ENCODE data around the gene HACD2.

HACD2 gene

GRCh38 chr3:123568875-123569274, 16.0 kb downstream of the HACD2 start:
- Mint-ChIP-seq H3K9me3 (no peaks in the 10 kb centered on the region), H3K4me3 (no peak overlapping the region), H3K4me1 (peaks cover 22% of the 10 kb centered on the region), H3K36me3 (ENCODE audit: low read depth) (peaks cover 8% of the 10 kb centered on the region), H3K27me3 (no peaks in the 10 kb centered on the region), H3K27ac (no peak overlapping the region)
- ATAC-seq (no peak), DNase-seq (no peak)

DNA sequence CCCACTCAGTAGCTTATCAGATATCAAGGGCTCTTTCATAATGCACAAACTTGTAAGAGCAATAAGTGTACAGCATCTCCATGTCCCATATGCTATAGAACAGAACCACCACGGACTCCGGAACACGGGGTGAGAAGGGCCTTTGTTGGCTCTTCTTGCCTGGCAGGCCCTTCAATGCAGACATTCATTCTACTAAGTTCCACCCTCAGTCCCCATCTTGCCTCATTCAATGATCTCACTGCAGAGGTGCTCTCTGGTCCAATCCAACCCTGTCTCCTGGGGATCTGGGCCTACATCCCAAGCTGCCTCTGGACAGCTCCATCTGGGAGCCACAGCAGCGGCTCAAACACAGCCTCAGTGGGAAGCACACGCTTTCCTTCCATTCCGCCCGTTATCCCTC, 16.8 kb downstream of the HACD2 start:
- no peak for ATAC-seq
- H3K36me3 Mint-ChIP-seq (ENCODE audit: low read depth) = peaks cover 11% of the 10 kb centered on the region
- H3K4me3 Mint-ChIP-seq = no peak overlapping the region
- H3K27me3 Mint-ChIP-seq = no peaks in the 10 kb centered on the region
- no peak for DNase-seq
- H3K4me1 Mint-ChIP-seq = peaks cover 21% of the 10 kb centered on the region
- H3K27ac Mint-ChIP-seq = no peak overlapping the region
- H3K9me3 Mint-ChIP-seq = no peaks in the 10 kb centered on the region

DNA sequence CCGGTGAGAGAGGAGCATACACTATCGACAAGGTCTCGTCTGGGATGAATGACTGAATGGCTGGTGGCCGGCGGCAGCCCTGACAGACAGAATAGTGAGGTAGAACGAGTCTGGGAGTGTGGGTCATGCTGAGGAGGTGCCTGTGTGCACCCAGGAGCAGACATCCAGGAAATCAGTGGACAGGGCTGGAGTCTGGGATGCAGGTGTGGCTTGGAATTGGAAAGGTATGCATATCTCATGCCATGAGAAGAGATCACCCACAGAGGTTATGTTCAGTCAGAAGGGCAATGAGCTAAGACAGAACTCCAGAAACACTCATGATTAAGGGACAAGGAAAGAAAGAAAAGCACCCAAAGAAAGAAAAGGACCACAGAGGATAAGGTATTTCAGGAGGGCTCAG, 20.8 kb downstream of the HACD2 start:
- no peaks in the 10 kb centered on the region for H3K9me3 Mint-ChIP-seq
- peaks cover 13% of the 10 kb centered on the region for H3K4me1 Mint-ChIP-seq
- ATAC-seq = no peak
- H3K27ac Mint-ChIP-seq = no peak overlapping the region
- DNase-seq = no peak
- H3K36me3 Mint-ChIP-seq (ENCODE audit: low read depth) = peaks cover 8% of the 10 kb centered on the region
- no peaks in the 10 kb centered on the region for H3K27me3 Mint-ChIP-seq
- H3K4me3 Mint-ChIP-seq = no peak overlapping the region

- no peaks in the 10 kb centered on the region for H3K27me3 Mint-ChIP-seq
- H3K27ac Mint-ChIP-seq = no peak overlapping the region
- peaks cover 2% of the 10 kb centered on the region for H3K36me3 Mint-ChIP-seq (ENCODE audit: low read depth)
- DNase-seq (no peak), ATAC-seq (no peak)
- no peaks in the 10 kb centered on the region for H3K9me3 Mint-ChIP-seq
- H3K4me1 Mint-ChIP-seq = peaks cover 13% of the 10 kb centered on the region
- H3K4me3 Mint-ChIP-seq = no peak overlapping the region
These were observed 22.3 kb downstream of the HACD2 start for GRCh38 chr3:123562547-123562946.

DNA sequence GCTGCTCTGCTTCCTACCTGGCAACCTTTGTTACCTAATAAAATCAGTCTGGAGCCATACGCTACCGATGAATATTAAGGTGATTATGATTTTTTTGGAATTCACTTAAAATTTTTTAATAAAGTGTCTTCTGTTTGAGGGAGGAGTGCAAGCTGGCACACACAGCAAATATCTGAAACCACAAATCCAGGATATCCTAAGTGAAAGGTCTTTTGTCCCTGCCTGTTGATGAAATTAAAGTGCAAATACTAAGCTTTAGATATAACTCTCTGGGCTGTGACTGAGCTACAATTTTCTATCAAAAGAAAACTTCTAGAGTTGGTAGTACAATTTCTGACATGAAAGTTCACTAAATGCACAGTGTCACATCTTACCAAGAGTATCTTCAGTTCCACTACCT, 23.7 kb downstream of the HACD2 start:
- peaks cover 9% of the 10 kb centered on the region for H3K36me3 Mint-ChIP-seq (ENCODE audit: low read depth)
- no peak for DNase-seq
- H3K27me3 Mint-ChIP-seq = no peaks in the 10 kb centered on the region
- H3K4me3 Mint-ChIP-seq = no peak overlapping the region
- H3K9me3 Mint-ChIP-seq = no peaks in the 10 kb centered on the region
- H3K4me1 Mint-ChIP-seq = peaks cover 13% of the 10 kb centered on the region
- ATAC-seq = no peak
- no peak overlapping the region for H3K27ac Mint-ChIP-seq

DNA sequence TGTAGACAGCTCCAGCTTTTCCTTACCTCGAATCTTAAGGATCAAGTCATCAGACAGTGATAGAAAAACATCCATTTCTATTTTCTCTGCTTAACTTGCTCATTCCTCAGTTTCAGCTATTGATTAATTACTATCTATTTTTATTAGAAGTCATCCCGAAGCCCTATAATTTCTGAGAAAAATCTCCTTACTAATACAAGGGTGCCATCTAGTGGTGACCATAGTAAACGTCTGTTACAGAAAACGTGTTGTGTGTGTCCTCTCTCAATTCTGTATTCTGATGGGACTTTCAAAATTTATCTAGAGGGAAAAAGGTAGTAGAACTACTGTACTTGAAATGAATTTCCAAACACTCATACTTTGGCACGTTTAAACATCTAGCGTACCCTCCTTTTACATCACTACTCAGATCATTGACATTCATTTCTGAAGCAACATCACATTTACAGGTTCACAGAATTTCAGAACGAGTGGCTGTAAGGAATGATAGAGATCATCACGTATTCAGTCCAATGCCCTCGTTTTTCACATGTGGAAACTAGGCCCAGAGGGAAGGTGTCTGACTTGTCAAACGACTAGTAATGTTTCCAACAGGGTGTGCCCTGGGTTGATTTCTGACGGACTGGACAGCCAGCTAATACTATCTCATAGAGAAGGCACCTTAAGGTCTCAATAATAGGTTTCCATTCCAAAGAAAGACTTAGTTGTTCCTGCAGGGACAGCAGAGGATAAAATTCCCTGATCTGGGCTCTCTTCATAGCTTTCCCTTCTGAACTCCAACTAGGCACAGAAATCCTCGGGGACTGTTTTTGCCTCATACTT, 25.6 kb downstream of the HACD2 start:
- H3K27me3 Mint-ChIP-seq = no peaks in the 10 kb centered on the region
- DNase-seq (no peak), ATAC-seq (no peak)
- H3K27ac Mint-ChIP-seq = no peak overlapping the region
- H3K4me3 Mint-ChIP-seq = no peak overlapping the region
- peaks cover 8% of the 10 kb centered on the region for H3K9me3 Mint-ChIP-seq
- peaks cover 13% of the 10 kb centered on the region for H3K4me1 Mint-ChIP-seq
- peaks cover 24% of the 10 kb centered on the region for H3K36me3 Mint-ChIP-seq (ENCODE audit: low read depth)

- ATAC-seq (no peak), DNase-seq (no peak)
- Mint-ChIP-seq H3K4me1 (peaks cover 3% of the 10 kb centered on the region), H3K36me3 (ENCODE audit: low read depth) (peaks cover 37% of the 10 kb centered on the region), H3K27ac (no peak overlapping the region), H3K9me3 (peaks cover 8% of the 10 kb centered on the region), H3K4me3 (no peak overlapping the region), H3K27me3 (no peaks in the 10 kb centered on the region)
These were observed 31.3 kb downstream of the HACD2 start for GRCh38 chr3:123553536-123553935.

DNA sequence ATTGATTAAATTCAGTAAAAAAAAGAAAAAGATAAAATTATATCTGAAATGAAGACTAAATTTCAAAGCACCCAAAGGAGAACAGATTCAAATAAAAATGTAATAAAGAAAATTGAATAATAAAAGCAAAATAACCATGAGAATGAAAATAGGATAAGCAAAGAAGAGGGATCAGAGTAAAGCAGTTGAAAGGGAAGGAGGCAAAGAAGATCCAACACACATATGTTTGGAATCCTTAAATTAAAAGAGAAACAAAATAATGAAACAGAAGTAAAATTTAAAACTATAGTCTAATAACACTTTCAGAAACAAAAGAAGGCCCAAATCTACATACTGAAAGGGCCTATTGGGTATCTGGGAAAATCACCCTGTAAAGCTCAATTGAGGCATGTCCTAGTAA, 32.1 kb downstream of the HACD2 start:
- peaks cover 8% of the 10 kb centered on the region for H3K9me3 Mint-ChIP-seq

GRCh38 chr3:123552095-123552714, 32.6 kb downstream of the HACD2 start:
- H3K27ac Mint-ChIP-seq = no peak overlapping the region
- peaks cover 3% of the 10 kb centered on the region for H3K4me1 Mint-ChIP-seq
- H3K9me3 Mint-ChIP-seq = peaks cover 8% of the 10 kb centered on the region

More for the DNA sequence above, 32.1 kb downstream of the HACD2 start:
- DNase-seq = no peak
- no peak for ATAC-seq
- H3K4me1 Mint-ChIP-seq = peaks cover 3% of the 10 kb centered on the region
- no peak overlapping the region for H3K4me3 Mint-ChIP-seq
- H3K27ac Mint-ChIP-seq = no peak overlapping the region
- H3K36me3 Mint-ChIP-seq (ENCODE audit: low read depth) = peaks cover 37% of the 10 kb centered on the region
- H3K27me3 Mint-ChIP-seq = no peaks in the 10 kb centered on the region

DNA sequence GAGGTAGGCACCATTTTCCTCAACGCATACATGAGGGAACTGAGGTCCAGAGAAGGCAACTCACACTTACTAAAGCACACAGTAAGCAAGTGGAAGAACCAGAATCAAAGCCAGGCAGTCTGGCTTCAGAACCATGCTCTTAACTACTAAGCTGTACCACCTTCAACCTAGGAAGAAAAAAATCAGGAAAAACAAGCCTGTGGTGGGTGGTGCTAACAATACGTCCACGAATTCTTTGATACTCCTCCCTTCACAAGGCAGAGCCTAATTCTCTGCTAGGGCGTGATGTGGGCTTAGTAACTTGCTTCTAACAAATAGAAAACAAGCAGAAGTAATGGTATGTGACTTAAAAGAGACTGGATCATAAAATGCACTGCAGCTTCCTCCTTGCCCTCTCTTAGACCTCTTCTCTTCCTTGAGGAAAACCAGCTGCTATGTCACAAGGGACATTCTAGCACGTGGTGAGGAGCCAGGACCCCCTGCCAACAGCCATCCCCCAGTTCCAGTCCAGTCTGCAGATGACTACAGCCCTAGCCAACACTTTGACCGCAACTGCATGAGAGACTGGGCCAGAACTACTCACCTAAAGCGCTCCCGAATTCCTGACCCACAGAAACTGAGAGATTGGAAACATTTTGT, 36.9 kb downstream of the HACD2 start:
- Mint-ChIP-seq H3K9me3 (no peaks in the 10 kb centered on the region), H3K27me3 (no peaks in the 10 kb centered on the region), H3K4me3 (no peak overlapping the region), H3K4me1 (peaks cover 3% of the 10 kb centered on the region), H3K27ac (no peak overlapping the region), H3K36me3 (ENCODE audit: low read depth) (peaks cover 11% of the 10 kb centered on the region)
- no peak for DNase-seq
- no peak for ATAC-seq

More at GRCh38 chr3:123552095-123552714, 32.6 kb downstream of the HACD2 start:
- DNase-seq (no peak), ATAC-seq (no peak)
- Mint-ChIP-seq H3K4me3 (no peak overlapping the region), H3K27me3 (no peaks in the 10 kb centered on the region), H3K36me3 (ENCODE audit: low read depth) (peaks cover 37% of the 10 kb centered on the region)

GRCh38 chr3:123546133-123546755, 38.6 kb downstream of the HACD2 start:
- H3K36me3 Mint-ChIP-seq (ENCODE audit: low read depth) = peaks cover 10% of the 10 kb centered on the region
- no peak for DNase-seq

DNA sequence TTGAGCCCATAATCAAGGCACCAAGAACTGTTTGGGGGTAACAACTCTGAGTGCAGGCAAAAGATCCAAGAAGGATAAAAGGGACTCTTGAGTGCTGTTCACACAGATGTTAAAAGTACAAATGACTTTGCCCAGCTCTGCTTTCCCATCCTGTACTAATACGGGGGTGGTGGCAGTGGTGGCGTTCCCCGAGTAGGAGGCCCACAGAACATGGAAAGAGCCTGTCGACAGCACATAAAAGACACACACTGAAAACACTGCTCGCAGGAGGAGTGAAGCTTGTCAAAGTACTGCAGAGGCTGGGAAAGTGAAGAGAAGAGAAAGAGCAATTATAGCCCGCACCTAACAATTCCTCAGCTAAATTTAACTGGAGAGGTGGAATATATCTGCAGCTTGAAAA, 40.9 kb downstream of the HACD2 start:
- Mint-ChIP-seq H3K27ac (no peak overlapping the region), H3K27me3 (no peaks in the 10 kb centered on the region), H3K4me3 (no peak overlapping the region), H3K4me1 (peaks cover 11% of the 10 kb centered on the region), H3K9me3 (no peaks in the 10 kb centered on the region), H3K36me3 (ENCODE audit: low read depth) (peaks cover 2% of the 10 kb centered on the region)
- DNase-seq (no peak), ATAC-seq (no peak)

More at GRCh38 chr3:123546133-123546755, 38.6 kb downstream of the HACD2 start:
- Mint-ChIP-seq H3K4me3 (no peak overlapping the region), H3K4me1 (no peaks in the 10 kb centered on the region), H3K27ac (no peak overlapping the region), H3K9me3 (no peaks in the 10 kb centered on the region), H3K27me3 (no peaks in the 10 kb centered on the region)
- ATAC-seq = no peak

DNA sequence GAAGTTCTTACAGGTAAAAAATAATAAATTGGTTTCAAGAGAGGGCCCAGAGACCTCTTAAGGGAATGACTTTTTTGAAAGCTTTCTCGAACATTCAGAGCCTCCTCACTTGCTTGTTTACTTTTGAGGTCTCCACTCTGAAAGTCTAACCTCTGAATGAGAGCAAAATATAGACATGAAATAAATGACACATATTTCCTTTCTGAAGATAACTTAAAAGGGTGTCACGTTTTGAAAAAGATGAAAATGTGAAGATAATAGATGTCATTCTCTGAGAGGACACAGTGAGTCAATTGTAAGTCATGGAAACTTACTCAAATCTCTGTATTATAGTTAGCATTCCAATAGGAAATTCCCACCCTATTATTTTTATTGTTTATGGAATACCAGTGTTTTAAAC, 44.6 kb downstream of the HACD2 start:
- no peaks in the 10 kb centered on the region for H3K27me3 Mint-ChIP-seq
- no peak overlapping the region for H3K4me3 Mint-ChIP-seq
- DNase-seq = no peak
- peaks cover 19% of the 10 kb centered on the region for H3K4me1 Mint-ChIP-seq
- no peaks in the 10 kb centered on the region for H3K9me3 Mint-ChIP-seq
- no peak for ATAC-seq
- peaks cover 2% of the 10 kb centered on the region for H3K36me3 Mint-ChIP-seq (ENCODE audit: low read depth)
- peak overlapping the region; percentile 32 for H3K27ac Mint-ChIP-seq

GRCh38 chr3:123536153-123536895, 48.5 kb downstream of the HACD2 start:
- Mint-ChIP-seq H3K9me3 (no peaks in the 10 kb centered on the region), H3K27ac (no peak overlapping the region), H3K4me1 (peaks cover 19% of the 10 kb centered on the region), H3K4me3 (no peak overlapping the region), H3K27me3 (no peaks in the 10 kb centered on the region), H3K36me3 (ENCODE audit: low read depth) (peaks cover 2% of the 10 kb centered on the region)
- DNase-seq = no peak
- ATAC-seq = peak; percentile 63

Measured in activated naive CD8-positive, alpha-beta T cell treated with anti-CD3 and anti-CD28 coated beads, Interleukin-2, amount 50 U/mL, for 24 hours (primary cell).